ENCODE results near the gene FYN.

GRCh38 chr6:111870742-111871064 lies 2.5 kb downstream of the FYN start:
- TF ChIP-seq CTCF (IDR thresholded peaks at IDR 0.05) (no peak), POLR2A (IDR thresholded peaks at IDR 0.05) (no peak)
